Epithelial cell of proximal tubule (primary cell): Measurements from ENCODE around the gene DCUN1D2. TPM values are rescaled to one million over a fixed set of nuclear protein-coding genes. Genes with fewer than 3 reads are reported as not detected.

Experiments used
- DNase-seq: peaks from one replicate; pipeline ENCODE4 v3.0.0-alpha.2; 2011; ENCODE audit warnings: low read depth
- H3K4me3 ChIP-seq: 2 replicates; pipeline ENCODE4 v1.5.1; 2011; ENCODE audit warnings: low read depth, mild to moderate bottlenecking, low read length
- CTCF ChIP-seq: conservative IDR thresholded peaks from 2 replicates; pipeline ENCODE4 v1.5.1; 2012; ENCODE audit warnings: low read depth, mild to moderate bottlenecking, low read length
- total RNA-seq: library from RNA; depleted of rRNA; stranded (reverse); fragments of >200 nt; gene quantifications from 2 replicates; pipeline ENCODE4 v1.2.3, GENCODE V29; 2015

The DCUN1D2 gene
- total RNA-seq, 1 donor from 2014 or later: 8.7 TPM

GRCh38 chr13:113429608-113429985 lies 60.9 kb downstream of the DCUN1D2 start:
- no peak for TF ChIP-seq CTCF
- H3K4me3 ChIP-seq: no peak overlapping the region
- DNase-seq: no peak

- DNase-seq: no peak
- no peak for TF ChIP-seq CTCF
- no peak overlapping the region for H3K4me3 ChIP-seq
These were observed 61.5 kb downstream of the DCUN1D2 start for GRCh38 chr13:113428871-113429607.

GRCh38 chr13:113428469-113428865 lies 62.0 kb downstream of the DCUN1D2 start:
- no peak for DNase-seq
- TF ChIP-seq CTCF: no peak

GRCh38 chr13:113427562-113428468 lies 62.7 kb downstream of the DCUN1D2 start:
- no peak for DNase-seq
- no peak for TF ChIP-seq CTCF
- no peak overlapping the region for H3K4me3 ChIP-seq

More at GRCh38 chr13:113428469-113428865, 62.0 kb downstream of the DCUN1D2 start:
- no peak overlapping the region for H3K4me3 ChIP-seq

GRCh38 chr13:113426591-113426986 lies 63.9 kb downstream of the DCUN1D2 start:
- no peak for DNase-seq
- no peak overlapping the region for H3K4me3 ChIP-seq
- TF ChIP-seq CTCF: no peak

GRCh38 chr13:113425941-113426590 lies 64.4 kb downstream of the DCUN1D2 start:
- no peak for TF ChIP-seq CTCF
- DNase-seq: no peak
- H3K4me3 ChIP-seq: no peak overlapping the region
